HCT116 (cell line): Measurements from ENCODE around the gene PBX1. TPM values are rescaled to one million over a fixed set of nuclear protein-coding genes. Genes with fewer than 3 reads are reported as not detected.

ENCODE experiments used
- ATAC-seq: fragments of 200-7000 bp; cut with Tn5 transposase; 2 replicates; pipeline ENCODE4 v1.9.1; 2020; ENCODE audit warnings: mild to moderate bottlenecking, moderate library complexity
- BruUV-seq: library from RNA; stranded (reverse); fragments of 400-500 nt; replicated peaks from 2 replicates; lab custom pipeline; 2021; lab: Mats Ljungman, UMichigan
- CTCF ChIA-PET: fragments of 300-600 bp; sonication (Branson Sonifier 250); formaldehyde crosslinking; loops from one replicate; lab custom pipeline; 2021; ENCODE audit warnings: antibody characterized with exemption; lab: Charles Lee
- POLR2A ChIA-PET: fragments of 300-600, 350-600 bp; sonication (Branson Sonifier 250); formaldehyde crosslinking; loops from one replicate; lab custom pipeline; 2021; ENCODE audit warnings: antibody characterized with exemption; lab: Charles Lee
- RAD21 ChIA-PET, 2 experiments: fragments of 300-600 bp; sonication (Branson Sonifier 250); formaldehyde crosslinking; loops; one replicate each; lab custom pipeline; 2023; ENCODE audit warnings: low total read pairs in 2 of 2; ENCODE audit not compliant: uncharacterized antibody in 2 of 2, unreplicated experiment in 2 of 2, low non-redundant PET in 1 of 2; lab: Charles Lee
- DNase-seq: peaks from one replicate; pipeline ENCODE4 v3.0.0-alpha.2; 2010; ENCODE audit warnings: low read depth, low spot score
- H2AFZ ChIP-seq: fragments of 200-600 bp; shearing (Covaris generic), sonication (generic); 2 replicates; pipeline ENCODE4 v1.6.1; 2017; ENCODE audit warnings: low read depth, mixed run types, mixed read lengths, antibody characterized with exemption, low read length; ENCODE audit not compliant: poor library complexity, severe bottlenecking
- H3K27ac ChIP-seq: 2 replicates; pipeline ENCODE4 v1.5.1; 2012; ENCODE audit warnings: low read depth, low read length
- H3K27me3 ChIP-seq: fragments of 200-600 bp; sonication (generic); 2 replicates; pipeline ENCODE4 v1.6.1; 2016; ENCODE audit warnings: mixed run types, low read length, mixed read lengths; ENCODE audit not compliant: insufficient read depth
- H3K36me3 ChIP-seq, 2 experiments: fragments of 200-500 bp in 1 of 2; fragments of 200-600 bp in 1 of 2; sonication (Bioruptor generic) in 1 of 2; sonication (generic) in 1 of 2; 2 replicates each; pipeline versions ENCODE4 v1.5.1 to v1.6.1; 2014 to 2016; ENCODE audit warnings: low read length in 2 of 2, inconsistent platforms in 1 of 2, mixed read lengths in 1 of 2, mixed run types in 1 of 2; ENCODE audit not compliant: insufficient read depth in 2 of 2, control insufficient read depth in 1 of 2
- H3K4me1 ChIP-seq, 2 experiments: fragments of 200-600 bp in 1 of 2; sonication (generic) in 1 of 2; 2 replicates each; pipeline versions ENCODE4 v1.5.1 to v1.6.1; 2012 to 2017; ENCODE audit warnings: low read length in 2 of 2, inconsistent platforms in 1 of 2, mild to moderate bottlenecking in 1 of 2, mixed read lengths in 1 of 2, mixed run types in 1 of 2, moderate library complexity in 1 of 2; ENCODE audit not compliant: insufficient read depth in 2 of 2, control insufficient read depth in 1 of 2
- H3K4me2 ChIP-seq: fragments of 200-600 bp; sonication (generic); 2 replicates; pipeline ENCODE4 v1.6.1; 2017; ENCODE audit warnings: mixed run types, low read length, mixed read lengths
- H3K4me3 ChIP-seq, 2 experiments: fragments of 200-600 bp in 1 of 2; sonication (generic) in 1 of 2; replicated peaks in 1 of 2; 2 replicates each; pipeline ENCODE4 v1.5.1; 2011 to 2016; ENCODE audit warnings: low read length in 2 of 2, control low read depth in 1 of 2, low read depth in 1 of 2, mild to moderate bottlenecking in 1 of 2, mixed read lengths in 1 of 2, mixed run types in 1 of 2
- H3K79me2 ChIP-seq: fragments of 200-600 bp; sonication (generic); 2 replicates; pipeline ENCODE4 v1.6.1; 2017; ENCODE audit warnings: mild to moderate bottlenecking, mixed run types, low read length, moderate library complexity, mixed read lengths; ENCODE audit not compliant: insufficient read depth
- H3K9ac ChIP-seq: fragments of 200-600 bp; sonication (generic); 2 replicates; pipeline ENCODE4 v1.6.1; 2016; ENCODE audit warnings: low read length, mixed read lengths
- H3K9me2 ChIP-seq: fragments of 200-600 bp; sonication (generic), shearing (Covaris generic); 2 replicates; pipeline ENCODE4 v1.6.1; 2017; ENCODE audit warnings: mixed run types, mild to moderate bottlenecking, moderate library complexity; ENCODE audit not compliant: insufficient read depth
- H3K9me3 ChIP-seq, 2 experiments: fragments of 200-500 bp in 1 of 2; fragments of 200-600 bp in 1 of 2; sonication (Bioruptor generic) in 1 of 2; sonication (generic) in 1 of 2; 2 replicates each; pipeline ENCODE4 v1.6.1; 2014 to 2017; ENCODE audit warnings: low read length in 2 of 2, mixed read lengths in 2 of 2, inconsistent platforms in 1 of 2, low read depth in 1 of 2, mild to moderate bottlenecking in 1 of 2, mixed run types in 1 of 2, moderate library complexity in 1 of 2; ENCODE audit not compliant: control insufficient read depth in 1 of 2, insufficient read depth in 1 of 2
- H4K20me1 ChIP-seq: fragments of 200-600 bp; sonication (generic), shearing (Covaris generic); 2 replicates; pipeline ENCODE4 v1.6.1; 2017; ENCODE audit warnings: mixed run types, mild to moderate bottlenecking, moderate library complexity; ENCODE audit not compliant: insufficient read depth
- CBX3 ChIP-seq: IDR thresholded peaks from 2 replicates; pipeline ENCODE4 v1.6.1; 2012; ENCODE audit warnings: low read depth
- ELF1 ChIP-seq: IDR thresholded peaks from 2 replicates; pipeline ENCODE4 v1.6.1; 2012; ENCODE audit warnings: low read depth, borderline replicate concordance
- SIN3A ChIP-seq: IDR thresholded peaks from 2 replicates; pipeline ENCODE4 v1.6.1; 2012; ENCODE audit warnings: low read depth
- SRF ChIP-seq: IDR thresholded peaks from 2 replicates; pipeline ENCODE4 v1.6.1; 2012; ENCODE audit warnings: low read depth
- TCF7L2 ChIP-seq: IDR thresholded peaks from 2 replicates; pipeline ENCODE4 v1.7.0; 2011; ENCODE audit warnings: borderline replicate concordance, inconsistent platforms; ENCODE audit not compliant: insufficient read depth, insufficient read length; ENCODE audit errors: extremely low read depth
- intact Hi-C: fragments of 100-400 bp; cut with micrococcal nuclease; formaldehyde crosslinking; loops from 2 replicates; pipeline ENCODE4 v1.10.0; 2022
- total RNA-seq: library from RNA; stranded (reverse); gene quantifications from one replicate; pipeline ENCODE4 v1.2.1, GENCODE V29; 2021; ENCODE audit not compliant: unreplicated experiment
- TF ChIP-seq, protein P1 (sequence below): IDR thresholded peaks from 2 replicates; pipeline ENCODE4 v1.6.1; 2012
- TF ChIP-seq, protein P2 (sequence below): IDR thresholded peaks from 2 replicates; pipeline ENCODE4 v1.6.1; 2012

PBX1 gene
- total RNA-seq, 1 experiment from 2014 or later, result 29.6 TPM

DNA sequence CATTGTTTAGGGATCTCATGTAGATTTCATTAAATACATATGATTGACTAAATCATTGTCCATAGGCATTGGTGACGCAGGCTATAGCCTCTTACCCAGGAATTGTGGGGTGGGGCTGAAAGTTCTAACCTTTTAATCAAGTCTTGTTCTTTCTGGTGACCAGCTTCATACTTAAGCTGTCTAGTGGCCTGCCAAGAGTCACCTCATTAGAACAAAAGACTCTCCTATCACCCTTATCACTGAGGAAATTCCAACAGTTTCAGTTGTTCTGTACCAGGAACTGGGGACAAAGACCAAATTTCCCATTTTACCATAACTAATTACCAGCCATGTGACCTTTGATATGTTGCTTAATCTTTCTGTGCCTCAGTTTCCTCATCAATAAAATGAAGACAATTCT, 298.5 kb downstream of the PBX1 start:
- no peaks in the 10 kb centered on the region for H3K9me3 ChIP-seq
- no peaks in the 10 kb centered on the region for H3K4me1 ChIP-seq
- no peak overlapping the region for H2AFZ ChIP-seq
- no peaks in the 10 kb centered on the region for H3K79me2 ChIP-seq
- no peak overlapping the region for H3K4me2 ChIP-seq
- no peaks in the 10 kb centered on the region for H3K27me3 ChIP-seq
- no peaks in the 10 kb centered on the region for H4K20me1 ChIP-seq
- no TSS peak for BruUV-seq
- POLR2A ChIA-PET, result no interaction called here
- no peak overlapping the region for H3K9ac ChIP-seq
- ATAC-seq (no peak), DNase-seq (no peak)
- H3K4me3 ChIP-seq, result no peak overlapping the region
- H3K9me2 ChIP-seq, result no peaks in the 10 kb centered on the region
- intact Hi-C loops, result no loop called here
- no peaks in the 10 kb centered on the region for H3K36me3 ChIP-seq
- H3K27ac ChIP-seq, result no peak overlapping the region
- CTCF ChIA-PET, result no interaction called here
- RAD21 ChIA-PET, result no interaction called here
- TF ChIP-seq SIN3A, result no peak
- TF ChIP-seq ELF1, result no peak
- TF ChIP-seq TCF7L2, result no peak
- TF ChIP-seq, all 23 proteins: peak for 0

DNA sequence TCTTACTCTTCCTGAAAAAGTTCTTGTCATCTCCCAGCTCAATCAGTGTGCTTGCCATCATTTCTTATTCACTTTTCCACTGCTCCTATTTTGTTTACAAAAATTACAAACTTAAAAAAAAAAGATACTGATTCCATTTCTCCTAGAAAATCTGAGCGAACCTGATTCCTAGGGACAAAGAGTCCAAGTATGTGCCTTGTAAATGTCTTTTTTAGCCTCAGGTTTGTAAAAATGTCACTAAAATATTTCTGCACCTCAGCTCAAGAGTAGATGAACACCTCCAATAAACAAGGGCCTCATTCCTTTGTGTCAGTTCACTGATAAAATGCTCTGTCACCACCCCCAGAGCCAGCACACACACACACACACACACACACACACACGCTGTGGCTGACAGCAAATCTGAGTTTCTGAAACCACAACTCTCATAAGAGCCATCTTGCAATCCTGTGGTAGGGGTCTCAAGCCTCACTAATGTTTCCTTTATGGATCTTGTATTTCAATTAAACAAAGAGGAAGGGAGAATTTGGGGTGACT, 299.2 kb downstream of the PBX1 start:
- H3K9ac ChIP-seq, result no peak overlapping the region
- no peaks in the 10 kb centered on the region for H3K27me3 ChIP-seq
- no peaks in the 10 kb centered on the region for H4K20me1 ChIP-seq
- BruUV-seq, result no TSS peak
- no peak for DNase-seq
- intact Hi-C loops, result no loop called here
- TF ChIP-seq, protein P1, sequence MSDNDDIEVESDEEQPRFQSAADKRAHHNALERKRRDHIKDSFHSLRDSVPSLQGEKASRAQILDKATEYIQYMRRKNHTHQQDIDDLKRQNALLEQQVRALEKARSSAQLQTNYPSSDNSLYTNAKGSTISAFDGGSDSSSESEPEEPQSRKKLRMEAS, result no peak
- TF ChIP-seq SRF (no peak), CBX3 (no peak)
- TF ChIP-seq, protein P2, sequence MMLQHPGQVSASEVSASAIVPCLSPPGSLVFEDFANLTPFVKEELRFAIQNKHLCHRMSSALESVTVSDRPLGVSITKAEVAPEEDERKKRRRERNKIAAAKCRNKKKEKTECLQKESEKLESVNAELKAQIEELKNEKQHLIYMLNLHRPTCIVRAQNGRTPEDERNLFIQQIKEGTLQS, result no peak
- TF ChIP-seq, all 23 proteins: peak for 0
- H3K4me1 ChIP-seq, result no peaks in the 10 kb centered on the region
- no peak overlapping the region for H3K4me2 ChIP-seq
- no peak overlapping the region for H3K27ac ChIP-seq
- H3K9me3 ChIP-seq, result no peaks in the 10 kb centered on the region
- no peak overlapping the region for H3K4me3 ChIP-seq
- ChIA-PET CTCF (no interaction called here), RAD21 (no interaction called here), POLR2A (no interaction called here)
- no peak for ATAC-seq
- H3K36me3 ChIP-seq, result no peaks in the 10 kb centered on the region
- no peak overlapping the region for H2AFZ ChIP-seq
- no peaks in the 10 kb centered on the region for H3K79me2 ChIP-seq
- no peaks in the 10 kb centered on the region for H3K9me2 ChIP-seq
